PFSK-1 (cell line): Measurements from ENCODE around the gene BUD31.

ENCODE experiments used
- SIN3A ChIP-seq: IDR thresholded peaks from 2 replicates; pipeline ENCODE4 v1.6.1; 2012; ENCODE audit warnings: mild to moderate bottlenecking, low read length, moderate library complexity, borderline replicate concordance; ENCODE audit not compliant: insufficient read depth
- TF ChIP-seq, protein P1 (sequence below), 2 experiments: IDR thresholded peaks; 2 replicates each; pipeline versions ENCODE4 v1.6.1 to v1.8.0; 2011 to 2012; ENCODE audit warnings: low read depth in 2 of 2, low read length in 2 of 2, control low read depth in 1 of 2, inconsistent platforms in 1 of 2, mild to moderate bottlenecking in 1 of 2, moderate library complexity in 1 of 2; ENCODE audit not compliant: insufficient read depth in 1 of 2

DNA sequence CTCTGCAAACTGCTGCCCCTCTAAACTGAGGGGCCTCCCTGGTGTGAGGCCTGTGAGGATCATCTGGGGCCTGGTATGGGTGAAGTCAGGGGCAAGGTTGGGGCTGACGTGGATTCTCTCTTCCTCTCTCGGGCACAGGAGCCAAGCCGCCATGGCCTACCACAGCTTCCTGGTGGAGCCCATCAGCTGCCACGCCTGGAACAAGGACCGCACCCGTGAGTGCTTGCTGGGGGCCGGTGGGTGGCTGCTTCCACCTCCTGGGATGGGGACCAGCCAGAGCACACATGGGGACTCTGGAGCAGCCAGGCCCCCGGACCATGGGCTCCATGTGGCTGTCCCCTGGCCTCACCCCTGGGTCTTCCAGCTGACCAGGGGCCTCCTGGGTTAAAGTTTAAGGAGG is 23.2 kb upstream of the BUD31 start:
- TF ChIP-seq SIN3A: no peak
- TF ChIP-seq, protein P1, sequence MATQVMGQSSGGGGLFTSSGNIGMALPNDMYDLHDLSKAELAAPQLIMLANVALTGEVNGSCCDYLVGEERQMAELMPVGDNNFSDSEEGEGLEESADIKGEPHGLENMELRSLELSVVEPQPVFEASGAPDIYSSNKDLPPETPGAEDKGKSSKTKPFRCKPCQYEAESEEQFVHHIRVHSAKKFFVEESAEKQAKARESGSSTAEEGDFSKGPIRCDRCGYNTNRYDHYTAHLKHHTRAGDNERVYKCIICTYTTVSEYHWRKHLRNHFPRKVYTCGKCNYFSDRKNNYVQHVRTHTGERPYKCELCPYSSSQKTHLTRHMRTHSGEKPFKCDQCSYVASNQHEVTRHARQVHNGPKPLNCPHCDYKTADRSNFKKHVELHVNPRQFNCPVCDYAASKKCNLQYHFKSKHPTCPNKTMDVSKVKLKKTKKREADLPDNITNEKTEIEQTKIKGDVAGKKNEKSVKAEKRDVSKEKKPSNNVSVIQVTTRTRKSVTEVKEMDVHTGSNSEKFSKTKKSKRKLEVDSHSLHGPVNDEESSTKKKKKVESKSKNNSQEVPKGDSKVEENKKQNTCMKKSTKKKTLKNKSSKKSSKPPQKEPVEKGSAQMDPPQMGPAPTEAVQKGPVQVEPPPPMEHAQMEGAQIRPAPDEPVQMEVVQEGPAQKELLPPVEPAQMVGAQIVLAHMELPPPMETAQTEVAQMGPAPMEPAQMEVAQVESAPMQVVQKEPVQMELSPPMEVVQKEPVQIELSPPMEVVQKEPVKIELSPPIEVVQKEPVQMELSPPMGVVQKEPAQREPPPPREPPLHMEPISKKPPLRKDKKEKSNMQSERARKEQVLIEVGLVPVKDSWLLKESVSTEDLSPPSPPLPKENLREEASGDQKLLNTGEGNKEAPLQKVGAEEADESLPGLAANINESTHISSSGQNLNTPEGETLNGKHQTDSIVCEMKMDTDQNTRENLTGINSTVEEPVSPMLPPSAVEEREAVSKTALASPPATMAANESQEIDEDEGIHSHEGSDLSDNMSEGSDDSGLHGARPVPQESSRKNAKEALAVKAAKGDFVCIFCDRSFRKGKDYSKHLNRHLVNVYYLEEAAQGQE (IDR thresholded peaks at IDR 0.05; ENCODE audit: insufficient read depth in 1 of 2, low read depth in 2 of 2, low read length in 2 of 2): no peak
